ENCODE results near the gene BACE2.

Gene BACE2

GRCh38 chr21:41199588-41199987 lies 31.6 kb downstream of the BACE2 start:
- Histone ChIP-seq H3K4me3 (ENCODE audit: low read depth in 1 of 2, low read length in 1 of 2) (no peak overlapping the region), H3K4me1 (ENCODE audit: control insufficient read depth in 1 of 2, insufficient read depth in 1 of 2, low read depth in 1 of 2, low read length in 1 of 2) (no peaks in the 10 kb centered on the region), H3K27me3 (no peaks in the 10 kb centered on the region), H3K9me3 (no peaks in the 10 kb centered on the region), H3K27ac (no peak overlapping the region), H3K36me3 (no peaks in the 10 kb centered on the region)
- TF ChIP-seq, protein P1, sequence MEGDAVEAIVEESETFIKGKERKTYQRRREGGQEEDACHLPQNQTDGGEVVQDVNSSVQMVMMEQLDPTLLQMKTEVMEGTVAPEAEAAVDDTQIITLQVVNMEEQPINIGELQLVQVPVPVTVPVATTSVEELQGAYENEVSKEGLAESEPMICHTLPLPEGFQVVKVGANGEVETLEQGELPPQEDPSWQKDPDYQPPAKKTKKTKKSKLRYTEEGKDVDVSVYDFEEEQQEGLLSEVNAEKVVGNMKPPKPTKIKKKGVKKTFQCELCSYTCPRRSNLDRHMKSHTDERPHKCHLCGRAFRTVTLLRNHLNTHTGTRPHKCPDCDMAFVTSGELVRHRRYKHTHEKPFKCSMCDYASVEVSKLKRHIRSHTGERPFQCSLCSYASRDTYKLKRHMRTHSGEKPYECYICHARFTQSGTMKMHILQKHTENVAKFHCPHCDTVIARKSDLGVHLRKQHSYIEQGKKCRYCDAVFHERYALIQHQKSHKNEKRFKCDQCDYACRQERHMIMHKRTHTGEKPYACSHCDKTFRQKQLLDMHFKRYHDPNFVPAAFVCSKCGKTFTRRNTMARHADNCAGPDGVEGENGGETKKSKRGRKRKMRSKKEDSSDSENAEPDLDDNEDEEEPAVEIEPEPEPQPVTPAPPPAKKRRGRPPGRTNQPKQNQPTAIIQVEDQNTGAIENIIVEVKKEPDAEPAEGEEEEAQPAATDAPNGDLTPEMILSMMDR (IDR thresholded peaks at IDR 0.05), result no peak

DNA sequence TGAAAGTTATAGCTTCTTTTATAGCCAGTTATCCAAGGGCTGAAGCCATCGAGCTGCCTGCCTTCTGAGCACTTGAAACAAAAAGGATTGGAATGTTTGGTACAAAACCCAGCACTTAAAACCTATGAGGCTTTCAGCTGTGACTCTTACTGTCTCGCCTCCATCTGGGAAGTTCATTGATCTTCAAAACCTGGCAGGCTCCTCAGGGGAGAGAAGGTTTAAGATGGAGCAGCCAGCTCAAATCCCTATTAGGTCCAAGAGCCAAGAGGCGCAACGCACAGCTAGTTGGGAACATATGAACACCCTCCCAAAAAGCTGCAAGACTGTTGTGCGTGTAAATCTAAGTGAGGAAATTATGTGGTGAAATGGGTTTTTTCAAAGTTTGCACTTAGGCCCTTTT lies 33.4 kb downstream of the BACE2 start:
- Histone ChIP-seq H3K4me3 (ENCODE audit: low read depth in 1 of 2, low read length in 1 of 2) (no peak overlapping the region), H3K9me3 (no peaks in the 10 kb centered on the region), H3K27ac (no peak overlapping the region), H3K27me3 (no peaks in the 10 kb centered on the region), H3K4me1 (ENCODE audit: control insufficient read depth in 1 of 2, insufficient read depth in 1 of 2, low read depth in 1 of 2, low read length in 1 of 2) (no peaks in the 10 kb centered on the region), H3K36me3 (no peaks in the 10 kb centered on the region)
- TF ChIP-seq, protein P1 (IDR thresholded peaks at IDR 0.05), result no peak

DNA sequence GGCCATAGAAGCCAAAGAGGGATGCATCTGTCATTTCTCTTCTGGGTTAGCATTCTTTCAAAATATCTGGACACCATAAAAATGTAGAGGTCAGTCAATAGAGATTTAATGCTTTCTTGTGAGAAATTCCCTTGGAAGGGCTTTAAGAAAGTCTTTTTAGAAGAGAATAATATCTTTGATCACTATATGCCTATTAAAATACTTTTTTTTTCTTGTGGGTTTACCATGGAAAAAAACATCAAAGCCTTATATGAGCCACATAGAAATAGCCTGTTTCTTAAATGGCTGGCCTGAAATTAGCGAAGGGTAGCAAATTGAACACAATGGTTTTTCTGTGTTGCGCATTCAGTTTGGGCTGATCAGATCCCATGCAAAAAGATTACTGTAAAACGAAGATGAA lies 36.8 kb downstream of the BACE2 start:
- Histone ChIP-seq H3K4me3 (ENCODE audit: low read depth in 1 of 2, low read length in 1 of 2) (no peak overlapping the region), H3K4me1 (ENCODE audit: control insufficient read depth in 1 of 2, insufficient read depth in 1 of 2, low read depth in 1 of 2, low read length in 1 of 2) (no peaks in the 10 kb centered on the region), H3K9me3 (no peaks in the 10 kb centered on the region), H3K27ac (no peak overlapping the region), H3K36me3 (no peaks in the 10 kb centered on the region), H3K27me3 (no peaks in the 10 kb centered on the region)
- TF ChIP-seq, protein P1 (IDR thresholded peaks at IDR 0.05), result no peak

DNA sequence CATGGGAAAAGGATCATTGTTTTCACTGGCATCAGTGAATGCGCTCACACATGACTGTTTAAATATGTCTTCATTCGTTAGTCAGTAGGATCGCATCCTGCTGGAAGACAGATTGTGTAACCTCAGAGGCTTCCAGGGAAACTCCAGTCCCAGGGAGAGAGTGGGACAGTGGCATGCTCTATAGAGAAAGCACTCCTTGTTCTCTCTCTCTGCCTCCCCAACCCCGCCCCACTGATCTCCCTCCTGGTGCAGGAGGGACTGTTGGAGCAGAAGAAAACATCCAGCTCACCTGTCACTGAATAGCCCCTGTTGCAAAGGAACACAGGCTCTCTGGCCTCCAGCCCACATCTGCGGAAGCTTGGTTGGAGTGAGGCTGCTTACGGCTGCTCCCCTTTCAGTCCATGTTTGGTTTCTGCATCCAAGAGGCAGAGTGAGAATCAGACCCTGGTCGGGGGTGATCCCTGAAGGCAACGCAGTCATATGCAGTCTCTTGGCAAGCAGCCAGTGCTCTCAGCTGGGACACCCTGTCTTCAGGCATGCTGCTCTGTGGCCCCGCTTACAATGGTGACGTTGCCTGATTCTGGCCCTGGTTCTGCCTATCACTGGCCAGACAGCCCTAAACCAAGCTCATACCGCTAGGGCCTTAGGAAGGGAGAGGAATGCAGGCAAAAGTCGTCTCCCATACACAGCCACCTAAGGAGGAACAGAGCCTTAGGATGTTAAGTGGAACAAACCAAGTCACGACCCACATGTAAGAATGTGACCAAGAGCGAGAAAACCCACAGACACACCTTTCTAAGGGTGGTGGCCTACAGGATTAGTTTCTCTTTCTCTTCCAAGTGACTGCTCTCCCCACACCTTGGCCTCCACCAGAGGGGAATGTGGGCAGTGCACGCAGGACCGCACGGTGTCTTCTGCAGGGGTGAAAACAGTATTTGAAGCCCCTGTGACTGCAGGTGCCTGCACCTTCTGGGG lies 39.7 kb downstream of the BACE2 start:
- no peak overlapping the region for H3K4me3 ChIP-seq (ENCODE audit: low read depth in 1 of 2, low read length in 1 of 2)
- TF ChIP-seq, protein P1 (IDR thresholded peaks at IDR 0.05), result no peak

GRCh38 chr21:41208376-41208763 lies 40.4 kb downstream of the BACE2 start:
- no peaks in the 10 kb centered on the region for H3K4me1 ChIP-seq (ENCODE audit: control insufficient read depth in 1 of 2, insufficient read depth in 1 of 2, low read depth in 1 of 2, low read length in 1 of 2)
- no peak overlapping the region for H3K27ac ChIP-seq
- no peak overlapping the region for H3K4me3 ChIP-seq (ENCODE audit: low read depth in 1 of 2, low read length in 1 of 2)
- no peaks in the 10 kb centered on the region for H3K27me3 ChIP-seq
- TF ChIP-seq, protein P1 (IDR thresholded peaks at IDR 0.05), result no peak
- no peaks in the 10 kb centered on the region for H3K36me3 ChIP-seq
- H3K9me3 ChIP-seq, result no peaks in the 10 kb centered on the region

More for the DNA sequence above, 39.7 kb downstream of the BACE2 start:
- H3K27me3 ChIP-seq, result no peaks in the 10 kb centered on the region
- no peaks in the 10 kb centered on the region for H3K36me3 ChIP-seq
- H3K9me3 ChIP-seq, result no peaks in the 10 kb centered on the region
- no peak overlapping the region for H3K27ac ChIP-seq
- H3K4me1 ChIP-seq (ENCODE audit: control insufficient read depth in 1 of 2, insufficient read depth in 1 of 2, low read depth in 1 of 2, low read length in 1 of 2), result no peaks in the 10 kb centered on the region
